Neural cell (in vitro differentiated cells): Measurements from ENCODE around the gene HOXB7.

ENCODE experiments used
- CTCF ChIP-seq: fragments of 450-650 bp; IDR thresholded peaks from 2 replicates; pipeline ENCODE4 v1.5.1; 2014; ENCODE audit warnings: antibody characterized with exemption, mild to moderate bottlenecking, moderate library complexity; ENCODE audit not compliant: poor library complexity, severe bottlenecking
- EZH2 ChIP-seq: fragments of 200-600, 300-800 bp; shearing (Covaris generic), sonication (generic); IDR thresholded peaks from 2 replicates; pipeline ENCODE4 v1.6.1; 2014; ENCODE audit warnings: antibody characterized with exemption, low read length, borderline replicate concordance, mild to moderate bottlenecking; ENCODE audit not compliant: insufficient read depth, poor library complexity, severe bottlenecking

- TF ChIP-seq CTCF (no peak), EZH2 (no peak)
These were observed 34.9 kb upstream of the HOXB7 start for GRCh38 chr17:48645639-48646182.
